ENCODE measurements around the gene RHOC. TPM values are rescaled to one million over a fixed set of nuclear protein-coding genes. Genes with fewer than 3 reads are reported as not detected.

The RHOC gene
- total RNA-seq, 2 donors from 2014 or later = 77.2 to 132 TPM

GRCh38 chr1:112674986-112675727, 31.8 kb downstream of the RHOC start:
- DNase-seq (ENCODE audit: low spot score) (peak; percentile 65), ATAC-seq (peak; percentile 66 to 80)
- peak overlapping the region; percentile 83 to 94 for H3K27ac Mint-ChIP-seq
- H3K9me3 Mint-ChIP-seq = no peaks in the 10 kb centered on the region
- no peaks in the 10 kb centered on the region for H3K27me3 Mint-ChIP-seq
- H3K4me3 Mint-ChIP-seq = peak overlapping the region; percentile 92
- peaks cover 44 to 51% of the 10 kb centered on the region in 2 donors for H3K4me1 Mint-ChIP-seq (ENCODE audit: low read depth in 2 of 2)
- H3K36me3 Mint-ChIP-seq = peaks cover 13% of the 10 kb centered on the region

DNA sequence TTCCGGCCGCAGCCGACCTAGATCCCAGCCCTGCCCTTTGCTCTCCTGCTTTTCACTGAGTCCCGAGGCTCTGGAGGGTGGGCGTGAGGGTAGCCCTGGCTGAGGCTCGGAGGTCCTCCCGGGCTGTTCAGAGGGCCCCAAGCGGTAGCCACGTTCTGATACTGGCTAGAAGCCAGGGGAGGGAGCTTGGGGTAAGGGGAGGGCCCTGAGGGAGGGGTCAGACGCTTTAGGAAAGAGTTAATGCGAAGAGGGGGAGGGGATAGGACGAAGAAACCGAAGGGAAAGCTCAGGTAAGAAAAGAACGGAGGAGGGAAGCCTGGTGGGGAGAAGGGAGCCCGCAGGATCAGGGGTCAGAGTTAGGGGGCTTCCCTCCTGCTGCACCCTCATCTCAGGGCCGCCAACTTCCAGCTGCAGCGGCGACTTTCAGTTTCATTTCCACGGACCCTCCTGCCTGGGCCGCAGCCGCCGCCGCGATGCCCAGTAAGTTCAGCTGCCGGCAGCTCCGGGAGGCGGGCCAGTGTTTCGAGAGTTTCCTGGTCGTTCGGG, 32.4 kb downstream of the RHOC start, which contains the start of gene MOV10:
Gene MOV10 (plus strand): TSS at position 220 of the 546 bp plus-strand sequence. CDS start 254 bp downstream, at position 474.
- Mint-ChIP-seq H3K9me3 (no peaks in the 10 kb centered on the region), H3K27me3 (no peaks in the 10 kb centered on the region), H3K36me3 (peaks cover 19% of the 10 kb centered on the region), H3K4me3 (peak within 1 kb of the TSS; percentile 92), H3K27ac (peak within 1 kb of the TSS; percentile 83 to 94), H3K4me1 (ENCODE audit: low read depth in 2 of 2) (peaks cover 48 to 55% of the 10 kb centered on the region in 2 donors)
- ATAC-seq = peak; percentile 90 to 93
- peak; percentile 82 for DNase-seq (ENCODE audit: low spot score)

- Mint-ChIP-seq H3K27ac (peak overlapping the region; percentile 83 to 94), H3K27me3 (no peaks in the 10 kb centered on the region), H3K4me3 (peak overlapping the region; percentile 92), H3K36me3 (peaks cover 26% of the 10 kb centered on the region), H3K9me3 (no peaks in the 10 kb centered on the region), H3K4me1 (ENCODE audit: low read depth in 2 of 2) (peaks cover 55 to 59% of the 10 kb centered on the region in 2 donors)
- DNase-seq (ENCODE audit: low spot score) = no peak
- ATAC-seq = no peak
Observed at GRCh38 chr1:112673592-112674439, 33.1 kb downstream of the RHOC start.

DNA sequence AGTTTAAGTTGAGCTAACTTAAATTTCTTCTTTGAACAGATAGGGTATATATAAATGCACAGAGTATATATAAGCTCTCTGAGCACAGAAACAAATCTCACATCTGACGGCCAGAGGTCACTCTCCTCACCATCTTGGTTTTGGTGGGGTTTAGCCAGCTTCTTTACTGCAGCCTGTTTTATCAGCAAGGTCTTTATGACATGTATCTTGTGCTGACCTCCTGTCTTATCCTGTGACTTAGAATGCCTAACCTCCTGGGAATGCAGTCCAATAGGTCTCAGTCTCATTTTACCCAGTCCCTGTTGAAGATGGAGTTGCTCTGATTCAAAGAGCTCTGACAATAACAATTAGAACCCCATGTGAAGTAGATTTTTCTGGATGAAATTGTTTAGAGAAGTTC, 34.1 kb downstream of the RHOC start:
- Mint-ChIP-seq H3K9me3 (no peaks in the 10 kb centered on the region), H3K27me3 (no peaks in the 10 kb centered on the region), H3K4me1 (ENCODE audit: low read depth in 2 of 2) (peaks cover 56 to 59% of the 10 kb centered on the region in 2 donors), H3K27ac (peak overlapping the region; percentile 83 to 94), H3K4me3 (peak overlapping the region; percentile 40), H3K36me3 (peaks cover 34% of the 10 kb centered on the region)
- DNase-seq (ENCODE audit: low spot score) (no peak), ATAC-seq (no peak)

DNA sequence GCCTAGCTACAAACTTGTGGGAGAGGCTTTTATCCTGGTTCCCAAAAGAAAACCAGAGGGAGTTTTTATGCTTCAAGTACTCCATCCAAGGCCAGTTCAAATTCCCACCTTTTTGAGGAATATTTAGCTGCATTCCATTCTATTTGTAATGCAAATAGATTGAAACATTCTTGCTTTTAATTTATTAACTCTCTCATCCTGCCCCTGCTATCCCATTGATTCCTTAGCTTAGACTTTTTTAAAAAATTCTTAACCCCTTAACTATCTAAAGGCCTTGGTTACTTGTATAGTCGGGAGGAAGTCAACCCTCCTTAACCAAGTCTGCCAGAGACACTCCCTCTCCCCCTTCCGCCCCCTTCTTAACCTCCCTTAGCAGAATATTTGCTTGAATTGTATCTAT, 34.9 kb downstream of the RHOC start:
- peaks cover 57 to 58% of the 10 kb centered on the region in 2 donors for H3K4me1 Mint-ChIP-seq (ENCODE audit: low read depth in 2 of 2)
- no peak for ATAC-seq
- H3K36me3 Mint-ChIP-seq = peaks cover 42% of the 10 kb centered on the region
- H3K27ac Mint-ChIP-seq = peak overlapping the region; percentile 69 to 83
- H3K4me3 Mint-ChIP-seq = no peak overlapping the region
- no peak for DNase-seq (ENCODE audit: low spot score)
- no peaks in the 10 kb centered on the region for H3K9me3 Mint-ChIP-seq
- no peaks in the 10 kb centered on the region for H3K27me3 Mint-ChIP-seq

- H3K36me3 Mint-ChIP-seq = peaks cover 55% of the 10 kb centered on the region
- peak overlapping the region; percentile 83 to 99 for H3K27ac Mint-ChIP-seq
- DNase-seq (ENCODE audit: low spot score) (no peak), ATAC-seq (peak in 1 of 2 donors; percentile 66)
- peak overlapping the region; percentile 47 for H3K4me3 Mint-ChIP-seq
- H3K4me1 Mint-ChIP-seq (ENCODE audit: low read depth in 2 of 2) = peaks cover 28 to 29% of the 10 kb centered on the region in 2 donors
- H3K9me3 Mint-ChIP-seq = no peaks in the 10 kb centered on the region
- H3K27me3 Mint-ChIP-seq = no peaks in the 10 kb centered on the region
Observed at GRCh38 chr1:112666946-112667345, 40.0 kb downstream of the RHOC start.

DNA sequence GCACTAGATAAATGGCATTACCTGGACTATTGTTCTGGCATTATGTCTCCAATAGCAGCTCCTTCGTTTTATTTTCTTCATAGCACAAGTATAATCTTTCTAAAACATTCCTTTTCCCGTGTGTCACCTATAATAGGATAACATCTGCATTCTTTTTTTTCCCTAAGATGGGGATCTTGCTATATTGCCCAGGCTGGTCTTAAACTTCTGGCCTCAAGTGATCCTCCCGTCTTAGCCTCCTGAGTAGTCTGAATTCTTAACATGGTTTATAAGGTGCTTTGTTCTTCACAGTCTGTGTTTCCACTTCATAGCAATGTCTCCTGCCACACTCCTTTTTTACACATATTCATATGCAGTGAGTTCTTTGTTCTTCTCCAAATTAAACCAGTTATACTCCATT, 41.1 kb downstream of the RHOC start:
- Mint-ChIP-seq H3K27ac (peak overlapping the region; percentile 9 to 60), H3K4me1 (ENCODE audit: low read depth in 2 of 2) (peaks cover 22 to 29% of the 10 kb centered on the region in 2 donors), H3K4me3 (no peak overlapping the region), H3K27me3 (no peaks in the 10 kb centered on the region), H3K36me3 (peaks cover 64% of the 10 kb centered on the region), H3K9me3 (no peaks in the 10 kb centered on the region)
- no peak for ATAC-seq
- DNase-seq (ENCODE audit: low spot score) = no peak

DNA sequence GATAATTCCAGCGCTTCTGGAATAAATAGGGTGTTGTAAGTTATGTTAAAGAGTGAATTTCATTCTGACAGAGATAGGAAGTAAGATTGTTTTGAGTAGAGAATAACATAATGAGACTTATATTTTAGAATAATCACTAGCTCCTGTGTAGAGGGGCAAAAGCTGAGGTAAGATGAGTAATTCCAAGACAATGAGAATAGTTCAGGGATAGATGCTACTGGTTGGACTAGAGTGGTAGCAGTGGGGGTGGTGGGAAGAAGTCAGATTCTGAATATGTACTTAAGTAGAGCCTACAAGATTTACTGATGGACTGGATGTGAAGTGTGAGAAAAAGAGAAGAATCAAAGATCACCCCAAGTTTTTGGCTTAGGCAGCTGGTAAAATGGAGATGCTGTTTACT, 55.7 kb downstream of the RHOC start:
- H3K27ac Mint-ChIP-seq = peak overlapping the region in 1 of 2 donors; percentile 16
- DNase-seq (ENCODE audit: low spot score) (no peak), ATAC-seq (peak in 1 of 2 donors; percentile 70)

More for the DNA sequence above, 55.7 kb downstream of the RHOC start:
- Mint-ChIP-seq H3K36me3 (peaks cover 30% of the 10 kb centered on the region), H3K4me1 (ENCODE audit: low read depth in 2 of 2) (peaks cover 14 to 18% of the 10 kb centered on the region in 2 donors), H3K9me3 (no peaks in the 10 kb centered on the region), H3K4me3 (no peak overlapping the region), H3K27me3 (no peaks in the 10 kb centered on the region)

Other genes with a start within 250 kb of the RHOC start
- under 1 TPM; 0.14 to 0.86 TPM for gene WNT2B, start 198.2 kb downstream of the RHOC start, total RNA-seq
- 10 to 100 TPM; 11.9 to 19.2 TPM for gene ST7L, start 88.0 kb downstream of the RHOC start, total RNA-seq
- gene CAPZA1, start 87.3 kb downstream of the RHOC start, total RNA-seq = 100 to 1,000 TPM; 213 to 259 TPM
- gene MOV10, start 32.5 kb downstream of the RHOC start, total RNA-seq = 10 to 100 TPM; 71.0 to 78.0 TPM
- gene PPM1J, start 8.2 kb upstream of the RHOC start, total RNA-seq = not detected
- 10 to 100 TPM; 47.8 to 88.4 TPM for gene SLC16A1, start 249.1 kb upstream of the RHOC start, total RNA-seq